DMS114 treated with DMSO at 0.1 percent for 48 hours (cell line): ENCODE data around the gene TCF19.
"Not testable (repeated sequence)": the region's sequence is repeated elsewhere in the genome, so short reads cannot be mapped to it uniquely, and the experiment has no call there.

Experiments used
- DNase-seq: peaks from one replicate; lab custom pipeline; 2025; ENCODE audit not compliant: unreplicated experiment; lab: John Stamatoyannopoulos, UW

TCF19 gene

GRCh38 chr6:31179042-31179386 lies 20.6 kb downstream of the TCF19 start:
- DNase-seq: no peak

- no peak for DNase-seq
Observed at GRCh38 chr6:31179896-31180295, 21.5 kb downstream of the TCF19 start.

- no peak for DNase-seq
Observed at GRCh38 chr6:31180500-31180899, 22.1 kb downstream of the TCF19 start.

- DNase-seq: not testable (repeated sequence)
Observed at GRCh38 chr6:31183287-31183686, 24.9 kb downstream of the TCF19 start.

GRCh38 chr6:31183859-31184258 lies 25.5 kb downstream of the TCF19 start:
- DNase-seq: not testable (repeated sequence)

- not testable (repeated sequence) for DNase-seq
Observed at GRCh38 chr6:31185695-31186051, 27.3 kb downstream of the TCF19 start.

GRCh38 chr6:31186052-31186734 lies 27.8 kb downstream of the TCF19 start:
- DNase-seq: no peak

- DNase-seq: no peak
Observed at GRCh38 chr6:31187780-31188194, 29.4 kb downstream of the TCF19 start.

GRCh38 chr6:31189223-31189622 lies 30.8 kb downstream of the TCF19 start:
- not testable (repeated sequence) for DNase-seq

- no peak for DNase-seq
Observed at GRCh38 chr6:31190488-31190887, 32.1 kb downstream of the TCF19 start.

- DNase-seq: peak; percentile 75
Observed at GRCh38 chr6:31192431-31193105, 34.2 kb downstream of the TCF19 start.

- no peak for DNase-seq
Observed at GRCh38 chr6:31193206-31193605, 34.8 kb downstream of the TCF19 start.

- DNase-seq: no peak
Observed at GRCh38 chr6:31194061-31194834, 35.9 kb downstream of the TCF19 start.

GRCh38 chr6:31195308-31195979 lies 37.1 kb downstream of the TCF19 start:
- DNase-seq: not testable (repeated sequence)

GRCh38 chr6:31196251-31197022 lies 38.0 kb downstream of the TCF19 start:
- DNase-seq: not testable (repeated sequence)

GRCh38 chr6:31197559-31198305 lies 39.3 kb downstream of the TCF19 start:
- peak; percentile 73 for DNase-seq

GRCh38 chr6:31199105-31199452 lies 40.7 kb downstream of the TCF19 start:
- not testable (repeated sequence) for DNase-seq

- DNase-seq: no peak
Observed at GRCh38 chr6:31202259-31203166, 44.1 kb downstream of the TCF19 start.

- no peak for DNase-seq
Observed at GRCh38 chr6:31203345-31203979, 45.1 kb downstream of the TCF19 start.
